Heart left ventricle (tissue), 13 donors: ENCODE data around the gene SMO.
"Not testable (repeated sequence)": the region's sequence is repeated elsewhere in the genome, so short reads cannot be mapped to it uniquely, and the experiment has no call there.

Source experiments
- CTCF ChIP-seq, 12 donors: fragments of 200-600 bp; sonication (generic) in 4 of 12; IDR thresholded peaks; one replicate each; pipeline versions ENCODE4 v1.5.0 to v1.8.0; 2018 to 2022; ENCODE audit warnings: antibody characterized with exemption in 12 of 12, mild to moderate bottlenecking in 5 of 12
- POLR2A ChIP-seq, 2 donors: fragments of 450-650 bp; IDR thresholded peaks; one replicate each; pipeline ENCODE4 v1.6.1; 2017; ENCODE audit warnings: antibody characterized with exemption in 2 of 2, mild to moderate bottlenecking in 2 of 2, moderate library complexity in 2 of 2
- donor health status: ischemic (EF 13 %, LVEDD 7.1; RV severe dilation, severe dysfunction).
- donor health status: DM: no; HTN: yes; CAD: no.
- donor health status: DM: no; HTN: no; CAD: no.
- donor health status: ischemic (EF 25% LVEDD 6.9; RV normal size, moderate dysfunction).
- donor health status: ischemic (EF 25% LVEDD 5.7; RV mildly dilated, moderate dysfunction).
- donor health status: ischemic (EF 35%, LVEDD 5.7; RV mildly dilated, moderate dysfunction).
- donor health status: nonischemic (EF 11% LVEDD 7.7; RV severe dilation, severe dysfunction).
- donor health status: DM: yes; HTN: yes; CAD: no.
- donor health status: PGD.
- donor health status: ischemic (EF 29% LVEDD 5.4; RV normal size, mild dysfunction).
- donor health status: nonischemic (EF 23%, LVEDD 6.1; RV moderate dilation, normal function).

- TF ChIP-seq CTCF, POLR2A (IDR thresholded peaks at IDR 0.05): not testable (repeated sequence)
Observed at GRCh38 chr7:129173861-129174260, 14.6 kb upstream of the SMO start.
